NCI-H1048 (cell line): ENCODE data around the gene PIP5K1B.
"Not testable (repeated sequence)": the region's sequence is repeated elsewhere in the genome, so short reads cannot be mapped to it uniquely, and the experiment has no call there.

Experiments
- DNase-seq: peaks from one replicate; lab custom pipeline; 2025; lab: John Stamatoyannopoulos, UW

Gene PIP5K1B

GRCh38 chr9:69029535-69029934 lies 324.5 kb downstream of the PIP5K1B start:
- no peak for DNase-seq

GRCh38 chr9:69030851-69031645 lies 326.0 kb downstream of the PIP5K1B start:
- no peak for DNase-seq

GRCh38 chr9:69034071-69034470 lies 329.0 kb downstream of the PIP5K1B start:
- no peak for DNase-seq

- DNase-seq = peak; percentile 17
Measured at GRCh38 chr9:69035438-69036308, 330.6 kb downstream of the PIP5K1B start, which contains the start of gene FXN. Gene FXN, plus strand, starts transcription at chr9:69035752. Its CDS starts 31 bp downstream, at chr9:69035783.

GRCh38 chr9:69036309-69036708 lies 331.3 kb downstream of the PIP5K1B start:
- DNase-seq = no peak

- DNase-seq = no peak
Measured at GRCh38 chr9:69036799-69037198, 331.8 kb downstream of the PIP5K1B start.

- no peak for DNase-seq
Measured at GRCh38 chr9:69040646-69041045, 335.6 kb downstream of the PIP5K1B start.

GRCh38 chr9:69044240-69045219 lies 339.5 kb downstream of the PIP5K1B start:
- no peak for DNase-seq

- no peak for DNase-seq
Measured at GRCh38 chr9:69045821-69046220, 340.8 kb downstream of the PIP5K1B start.

GRCh38 chr9:69046723-69047122 lies 341.7 kb downstream of the PIP5K1B start:
- DNase-seq = no peak

- no peak for DNase-seq
Measured at GRCh38 chr9:69047371-69047770, 342.3 kb downstream of the PIP5K1B start.

GRCh38 chr9:69049094-69049493 lies 344.1 kb downstream of the PIP5K1B start:
- DNase-seq = no peak

- not testable (repeated sequence) for DNase-seq
Measured at GRCh38 chr9:69050936-69051335, 345.9 kb downstream of the PIP5K1B start.

GRCh38 chr9:69054989-69055388 lies 349.9 kb downstream of the PIP5K1B start:
- DNase-seq = no peak

- no peak for DNase-seq
Measured at GRCh38 chr9:69056191-69056815, 351.3 kb downstream of the PIP5K1B start.

- DNase-seq = no peak
Measured at GRCh38 chr9:69058101-69058500, 353.1 kb downstream of the PIP5K1B start.
